ENCODE results near the gene DNAJC15. TPM values are rescaled to one million over a fixed set of nuclear protein-coding genes. Genes with fewer than 3 reads are reported as not detected.

Gene DNAJC15
- total and polyA plus RNA-seq, 2 of the 8 experiments (the other 6 are each of a cell fraction or from before 2014, with no cell fraction given), result 5.8 to 20.8 TPM

GRCh38 chr13:43115141-43115540 lies 91.8 kb downstream of the DNAJC15 start:
- H2BK12ac ChIP-seq (ENCODE audit: low read depth, low read length), result no peak overlapping the region
- H2BK120ac ChIP-seq (replicated peaks; ENCODE audit: low read depth, low read length), result no peak overlapping the region
- H3K4me2 ChIP-seq (ENCODE audit: insufficient read depth in 1 of 2, low read depth in 2 of 2, low read length in 2 of 2), result no peak overlapping the region
- H2BK15ac ChIP-seq (ENCODE audit: low read length), result no peak overlapping the region
- H3K18ac ChIP-seq (ENCODE audit: extremely low read depth, low read length), result no peak overlapping the region
- no peak overlapping the region for H2BK20ac ChIP-seq (ENCODE audit: low read length)
- H2BK5ac ChIP-seq (ENCODE audit: low read depth, low read length), result no peak overlapping the region
- no peaks in the 10 kb centered on the region for H4K20me1 ChIP-seq (replicated peaks in 1 of 2; ENCODE audit: control insufficient read depth in 1 of 2, insufficient read depth in 2 of 2, low read length in 2 of 2)
- H3K79me1 ChIP-seq (ENCODE audit: low read depth, low read length), result no peaks in the 10 kb centered on the region
- no peaks in the 10 kb centered on the region for H3K9me3 ChIP-seq (ENCODE audit: insufficient read depth in 2 of 2, low read depth in 1 of 2, low read length in 1 of 2)
- H3K56ac ChIP-seq (replicated peaks; ENCODE audit: insufficient read length, low read depth, low read length), result no peak overlapping the region
- no peak overlapping the region for H3K27ac ChIP-seq (ENCODE audit: low read depth, low read length)
- H3K4me3 ChIP-seq (ENCODE audit: extremely low read depth in 1 of 4, insufficient read depth in 2 of 4, low read depth in 3 of 4, low read length in 4 of 4), result no peak overlapping the region
- H3K36me3 ChIP-seq (ENCODE audit: control insufficient read depth in 2 of 4, insufficient read depth in 4 of 4, low read length in 3 of 4), result no peaks in the 10 kb centered on the region
- WGBS, 2 experiments (ENCODE audit: extremely low coverage in 1 of 2, insufficient coverage in 1 of 2, insufficient read length in 1 of 2, insufficient replicate concordance in 2 of 2, low coverage in 1 of 2, low lambda C conversion rate in 2 of 2, missing lambda C conversion rate in 1 of 2), result 93% methylated on average over 3 of the region's 3 CpGs; no CpG with 5 or more reads in 1 of the 2 experiments
- no peak overlapping the region for H4K8ac ChIP-seq (ENCODE audit: extremely low read depth, insufficient read depth, low read length)
- no peak overlapping the region for H4K5ac ChIP-seq (ENCODE audit: insufficient read length, low read depth, low read length)
- no peak overlapping the region for H2AFZ ChIP-seq (ENCODE audit: low read length)
- H3K23me2 ChIP-seq (ENCODE audit: low read depth, low read length), result no peaks in the 10 kb centered on the region
- H3K4ac ChIP-seq (replicated peaks; ENCODE audit: insufficient read length, low read depth, low read length), result no peak overlapping the region
- FAIRE-seq (no peak), DNase-seq (ENCODE audit: low read depth in 1 of 2, low spot score in 2 of 2) (no peak)
- no peak overlapping the region for H2AK5ac ChIP-seq (ENCODE audit: low read depth, low read length)
- no peak overlapping the region for H3K9ac ChIP-seq (replicated peaks in 1 of 4; ENCODE audit: extremely low read depth in 1 of 4, low read depth in 3 of 4, low read length in 3 of 4)
- no peaks in the 10 kb centered on the region for H3K27me3 ChIP-seq (replicated peaks in 1 of 4; ENCODE audit: control insufficient read depth in 3 of 4, extremely low read depth in 1 of 4, insufficient read depth in 3 of 4, low read length in 3 of 4)
- no peak overlapping the region for H3K23ac ChIP-seq (ENCODE audit: insufficient read length)
- no peaks in the 10 kb centered on the region for H3K79me2 ChIP-seq (ENCODE audit: control insufficient read depth in 1 of 2, insufficient read depth in 2 of 2, low read length in 2 of 2)
- no peak overlapping the region for H4K91ac ChIP-seq (replicated peaks; ENCODE audit: insufficient read length, low read length)
- ChIA-PET POLR2A (ENCODE audit: partially characterized antibody) (no interaction called here), CTCF (ENCODE audit: partially characterized antibody) (interaction anchor here (0.6 to 2.4 kb wide), 5 partner anchors 15 to 92 kb away, joined by 3 to 14 read pairs (median 4); no protein-coding TSS in a partner anchor)
- H3K4me1 ChIP-seq (replicated peaks in 1 of 4; ENCODE audit: control insufficient read depth in 3 of 4, insufficient read depth in 4 of 4, low read length in 3 of 4), result peaks cover 0 to 2% (median 0%) of the 10 kb centered on the region in 4 experiments; a peak in 1 of 7 replicates
- no peak overlapping the region for H3K14ac ChIP-seq (ENCODE audit: insufficient read length)
- no peak for TF ChIP-seq TBP (IDR thresholded peaks at IDR 0.05; ENCODE audit: low read depth, low read length)
- no peak for TF ChIP-seq SIN3A (conservative IDR thresholded peaks at IDR 0.05 in 1 of 2, IDR thresholded peaks at IDR 0.05 in 1 of 2; ENCODE audit: low read depth in 1 of 2, low read length in 2 of 2)
- TF ChIP-seq BACH1 (IDR thresholded peaks at IDR 0.05; ENCODE audit: low read length), result no peak
